HG02588 (cell line): ENCODE data around the gene IFFO2.
A peak's percentile ranks its signal among the peaks of the same experiment; 100 is the strongest.

Experiments
- ATAC-seq: cut with Tn5 transposase; IDR thresholded peaks from one replicate; pipeline ENCODE4 v1.9.1; 2021; ENCODE audit warnings: mild to moderate bottlenecking, moderate library complexity; ENCODE audit not compliant: unreplicated experiment

Gene IFFO2

GRCh38 chr1:18956193-18957135 is at the start of gene IFFO2:
Gene IFFO2 (minus strand): TSS chr1:18956676. CDS start chr1:18956332, 344 bp downstream.
- ATAC-seq = peak; percentile 61

GRCh38 chr1:19006000-19006399 is 49.5 kb upstream of the IFFO2 start:
- ATAC-seq = no peak

GRCh38 chr1:19003371-19004290 is 47.2 kb upstream of the IFFO2 start:
- no peak for ATAC-seq

- no peak for ATAC-seq
Measured at GRCh38 chr1:19000065-19000464, 43.6 kb upstream of the IFFO2 start.

- no peak for ATAC-seq
Measured at GRCh38 chr1:18999359-18999758, 42.9 kb upstream of the IFFO2 start.

- ATAC-seq = no peak
Measured at GRCh38 chr1:18998016-18998724, 41.7 kb upstream of the IFFO2 start.

- no peak for ATAC-seq
Measured at GRCh38 chr1:18997508-18997907, 41.0 kb upstream of the IFFO2 start.

- ATAC-seq = no peak
Measured at GRCh38 chr1:18996548-18997177, 40.2 kb upstream of the IFFO2 start.

- ATAC-seq = no peak
Measured at GRCh38 chr1:18994381-18994780, 37.9 kb upstream of the IFFO2 start.

- ATAC-seq = no peak
Measured at GRCh38 chr1:18992646-18993045, 36.2 kb upstream of the IFFO2 start.

- no peak for ATAC-seq
Measured at GRCh38 chr1:18991585-18991984, 35.1 kb upstream of the IFFO2 start.

GRCh38 chr1:18989896-18990295 is 33.4 kb upstream of the IFFO2 start:
- no peak for ATAC-seq

- no peak for ATAC-seq
Measured at GRCh38 chr1:18989176-18989799, 32.8 kb upstream of the IFFO2 start.

- ATAC-seq = no peak
Measured at GRCh38 chr1:18981242-18981641, 24.8 kb upstream of the IFFO2 start.

GRCh38 chr1:18978706-18979105 is 22.2 kb upstream of the IFFO2 start:
- no peak for ATAC-seq

GRCh38 chr1:18977428-18977827 is 21.0 kb upstream of the IFFO2 start:
- ATAC-seq = no peak

GRCh38 chr1:18976096-18976495 is 19.6 kb upstream of the IFFO2 start:
- no peak for ATAC-seq

- no peak for ATAC-seq
Measured at GRCh38 chr1:18974606-18975005, 18.1 kb upstream of the IFFO2 start.

- no peak for ATAC-seq
Measured at GRCh38 chr1:18974005-18974404, 17.5 kb upstream of the IFFO2 start.

- ATAC-seq = no peak
Measured at GRCh38 chr1:18973446-18973955, 17.0 kb upstream of the IFFO2 start.
